ENCODE results near the gene UBA1. TPM values are rescaled to one million over a fixed set of nuclear protein-coding genes. Genes with fewer than 3 reads are reported as not detected.

UBA1 gene
- total RNA-seq (2022; extraction: Qiagen RNA extraction), result 162 to 201 TPM (median 186 TPM) in 5 replicates

DNA sequence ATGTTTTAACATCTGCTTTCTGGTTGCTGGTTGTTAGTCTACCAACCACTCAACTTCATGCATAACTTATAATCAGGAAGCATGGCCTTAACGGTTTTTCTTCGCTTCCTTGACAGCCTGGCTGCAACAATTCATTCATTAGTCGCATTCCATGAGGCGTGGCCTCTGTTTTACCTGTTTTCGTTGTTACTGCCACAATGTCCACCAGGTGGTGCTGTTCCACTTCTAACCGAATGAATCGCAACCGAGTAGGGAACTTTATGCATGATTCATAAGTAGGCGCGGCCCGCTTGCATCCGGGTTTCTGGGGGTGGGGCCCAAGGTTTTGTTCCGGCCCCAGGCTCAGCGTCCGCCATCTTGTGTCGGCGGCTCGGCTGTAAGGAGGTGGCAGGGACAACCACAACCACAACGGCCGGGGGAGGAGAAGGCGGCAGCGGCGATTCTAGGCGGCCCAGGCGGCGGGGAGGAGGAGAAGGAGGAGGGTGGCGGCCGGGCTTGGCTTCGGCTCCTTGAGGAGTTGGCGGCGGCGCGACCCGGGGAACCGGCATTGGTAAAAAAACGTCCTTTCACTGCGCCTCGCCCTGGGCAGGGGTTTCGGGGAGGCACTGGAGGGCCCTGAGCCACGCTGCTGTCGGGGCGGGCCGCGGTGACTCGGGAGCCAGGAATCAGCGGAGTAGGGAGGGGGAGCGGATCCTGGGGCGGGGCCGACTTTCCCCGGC lies at the start of gene UBA1:
UBA1 (plus strand) TSS at position 355 of the 719 bp plus-strand sequence. CDS start 4,974 bp downstream, outside the sequence.

DNA sequence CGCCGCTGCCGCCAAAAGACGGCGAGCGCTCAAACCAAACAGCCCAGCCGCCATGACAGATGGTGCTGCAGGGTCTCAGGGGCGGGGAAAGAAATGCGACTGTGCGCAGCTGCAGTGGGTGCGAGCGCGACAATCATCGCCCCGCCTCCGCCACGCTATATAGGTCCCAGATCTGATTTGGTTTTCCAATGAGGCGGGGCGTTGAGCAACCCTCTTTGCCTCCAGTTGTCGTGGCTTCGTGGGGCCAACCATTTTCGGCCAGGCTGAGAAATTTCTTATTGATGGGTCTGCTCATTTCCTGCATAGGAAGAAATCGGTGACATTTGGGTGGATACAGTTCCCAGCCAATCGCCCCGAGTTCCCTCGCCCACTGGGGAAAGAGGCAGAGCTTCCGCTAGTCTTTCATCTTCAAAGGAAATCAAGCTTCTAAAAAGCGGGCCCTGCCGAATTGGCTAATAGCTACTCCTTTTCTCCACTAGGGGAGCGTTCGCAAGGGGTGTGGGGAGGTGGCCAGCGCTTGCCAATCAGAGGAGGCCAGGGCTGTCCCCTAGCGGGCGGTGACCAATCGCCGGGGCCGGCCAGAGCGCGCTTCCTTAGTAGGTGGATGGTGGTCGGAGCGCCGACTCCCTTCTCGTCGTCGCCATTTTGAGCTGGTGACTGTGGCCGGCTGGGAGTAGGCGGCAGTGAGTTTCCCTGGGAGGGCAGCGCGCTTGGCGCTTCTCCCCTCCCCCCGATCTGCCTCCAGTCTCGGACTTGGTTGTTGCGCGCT lies 48.8 kb upstream of the UBA1 start, which contains the start of the genes NDUFB11 and RBM10:
NDUFB11 (minus strand) TSS at position 77 of the 769 bp plus-strand sequence; CDS start at position 54, 23 bp downstream.
RBM10 (plus strand) TSS at position 596 of the 769 bp plus-strand sequence. CDS start 2,261 bp downstream, outside the sequence.

DNA sequence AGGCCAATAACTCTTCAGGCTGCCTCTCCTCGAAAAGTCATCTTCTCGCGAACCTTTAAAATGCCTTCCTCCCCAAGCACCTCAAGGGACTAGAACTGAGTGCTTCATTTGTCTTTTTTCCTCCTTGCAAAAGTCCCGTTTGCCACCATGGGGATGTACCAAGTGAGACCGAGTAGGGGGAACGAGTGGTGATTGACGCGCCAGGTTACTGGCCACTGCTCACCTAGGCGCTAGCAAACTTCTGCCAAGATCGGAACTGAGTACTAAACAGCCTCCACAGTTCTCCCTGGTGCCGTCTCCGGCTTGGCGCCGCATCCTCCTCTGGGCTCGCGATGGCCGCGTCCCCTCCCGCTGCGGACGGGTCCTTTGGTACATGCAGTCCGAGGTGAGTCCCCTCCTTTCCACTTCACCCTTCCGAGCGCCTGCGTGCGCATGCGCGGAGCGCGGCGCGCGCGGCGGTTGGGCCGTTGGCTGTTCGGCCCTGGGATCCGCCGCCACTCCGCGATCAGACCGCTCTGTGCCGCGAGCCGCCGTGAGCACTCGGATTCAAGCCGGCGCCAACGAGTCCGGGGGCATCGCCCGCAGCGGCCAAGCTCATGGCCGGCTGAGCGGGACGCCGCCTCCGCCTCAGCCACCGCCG lies 24.8 kb downstream of the UBA1 start, which contains the start of gene CDK16:
CDK16 (plus strand) TSS at position 402 of the 640 bp plus-strand sequence. CDS start 4,877 bp downstream, outside the sequence.

DNA sequence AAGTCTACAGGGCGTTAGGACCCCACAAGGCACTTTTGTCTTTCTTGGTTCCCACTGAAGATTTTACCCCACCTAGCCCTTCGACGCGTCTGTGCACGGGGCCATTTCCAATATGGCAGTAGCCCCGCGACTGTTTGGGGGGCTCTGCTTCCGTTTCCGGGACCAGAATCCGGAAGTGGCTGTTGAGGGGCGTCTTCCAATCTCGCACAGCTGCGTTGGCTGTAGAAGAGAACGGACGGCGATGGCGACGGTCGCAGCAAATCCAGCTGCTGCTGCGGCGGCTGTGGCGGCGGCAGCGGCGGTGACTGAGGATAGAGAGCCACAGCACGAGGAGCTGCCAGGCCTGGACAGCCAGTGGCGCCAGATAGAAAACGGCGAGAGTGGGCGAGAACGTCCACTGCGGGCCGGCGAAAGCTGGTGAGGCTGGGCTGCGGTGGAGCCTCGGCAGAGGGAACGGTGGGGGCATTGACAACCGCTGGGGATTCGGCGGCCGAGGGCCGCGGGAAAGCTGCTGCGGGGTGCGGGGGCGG lies 39.2 kb downstream of the UBA1 start, which contains the start of gene USP11:
USP11 (plus strand) TSS at position 207 of the 530 bp plus-strand sequence; CDS start at position 242, 35 bp downstream.

Other genes with a start within 250 kb of the UBA1 start
- not detected in 5 replicates for gene RGN, start 115.4 kb upstream of the UBA1 start, total RNA-seq (2022; extraction: Qiagen RNA extraction)
- gene NDUFB11, start 49.1 kb upstream of the UBA1 start, total RNA-seq (2022; extraction: Qiagen RNA extraction), result 149 to 178 TPM (median 169 TPM) in 5 replicates
- gene RBM10, start 48.6 kb upstream of the UBA1 start, total RNA-seq (2022; extraction: Qiagen RNA extraction), result 30.4 to 44.1 TPM (median 39.0 TPM) in 5 replicates
- gene CDK16, start 24.9 kb downstream of the UBA1 start, total RNA-seq (2022; extraction: Qiagen RNA extraction), result 93.7 to 115 TPM (median 107 TPM) in 5 replicates
- 49.0 to 58.5 TPM (median 53.2 TPM) in 5 replicates for gene USP11, start 39.2 kb downstream of the UBA1 start, total RNA-seq (2022; extraction: Qiagen RNA extraction)
- gene ZNF157, start 176.7 kb downstream of the UBA1 start, total RNA-seq (2022; extraction: Qiagen RNA extraction), result not detected in 5 replicates